ENCODE data around the gene TRPC4. TPM values are rescaled to one million over a fixed set of nuclear protein-coding genes. Genes with fewer than 3 reads are reported as not detected.
A peak's percentile ranks its signal among the peaks of the same experiment; 100 is the strongest.

TRPC4 gene
- total RNA-seq, 1 donor = 37.6 TPM

GRCh38 chr13:37884026-37884425 is 14.5 kb upstream of the TRPC4 start:
- no peak for DNase-seq (ENCODE audit: low read depth)
- H3K4me3 ChIP-seq (ENCODE audit: low read depth, low read length) = no peak overlapping the region
- no peak for TF ChIP-seq CTCF (IDR thresholded peaks at IDR 0.05; ENCODE audit: insufficient read depth, low read depth, low read length)

- no peak for TF ChIP-seq CTCF (IDR thresholded peaks at IDR 0.05; ENCODE audit: insufficient read depth, low read depth, low read length)
- peak; percentile 21 for DNase-seq (ENCODE audit: low read depth)
- H3K4me3 ChIP-seq (ENCODE audit: low read depth, low read length) = no peak overlapping the region
Observed at GRCh38 chr13:37878921-37879320, 9.3 kb upstream of the TRPC4 start.

- TF ChIP-seq CTCF (IDR thresholded peaks at IDR 0.05; ENCODE audit: insufficient read depth, low read depth, low read length) = no peak
- peak; percentile 76 for DNase-seq (ENCODE audit: low read depth)
- no peak overlapping the region for H3K4me3 ChIP-seq (ENCODE audit: low read depth, low read length)
Observed at GRCh38 chr13:37878496-37878895, 8.9 kb upstream of the TRPC4 start.

DNA sequence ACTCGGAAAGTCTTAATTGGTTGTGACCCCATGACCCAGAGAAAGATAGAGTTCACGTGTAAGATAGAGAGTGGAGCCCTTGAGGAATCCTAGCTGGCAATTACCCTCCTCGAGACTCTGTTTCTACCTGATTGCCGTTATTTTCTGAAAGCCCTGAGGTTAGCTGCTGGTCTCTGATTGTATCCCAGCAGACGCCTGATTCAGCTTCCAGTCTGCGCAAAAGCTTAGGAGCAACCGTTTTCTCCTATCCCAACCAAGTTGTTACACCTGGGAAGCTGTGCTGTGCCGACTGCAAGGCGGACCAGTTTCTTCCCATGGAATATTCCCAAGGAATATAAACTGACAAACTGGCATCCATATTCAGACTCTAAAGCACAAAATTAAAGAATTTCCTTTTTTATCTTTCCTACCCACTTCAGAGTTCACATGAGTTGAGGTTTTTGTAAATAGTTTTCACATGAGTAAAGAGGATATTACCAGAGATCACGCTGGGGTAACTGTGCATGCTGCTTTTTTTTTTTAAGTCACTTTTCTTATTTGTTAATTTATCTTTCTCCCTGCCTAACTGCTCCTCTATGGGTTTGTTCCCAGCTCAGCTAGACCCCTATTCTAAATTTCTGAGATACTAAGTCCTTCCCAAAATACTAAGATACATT is 1.5 kb upstream of the TRPC4 start:
- H3K4me3 ChIP-seq (ENCODE audit: low read depth, low read length) = peak overlapping the region; percentile 58
- DNase-seq (ENCODE audit: low read depth) = peak; percentile 76
- TF ChIP-seq CTCF (IDR thresholded peaks at IDR 0.05; ENCODE audit: insufficient read depth, low read depth, low read length) = no peak

DNA sequence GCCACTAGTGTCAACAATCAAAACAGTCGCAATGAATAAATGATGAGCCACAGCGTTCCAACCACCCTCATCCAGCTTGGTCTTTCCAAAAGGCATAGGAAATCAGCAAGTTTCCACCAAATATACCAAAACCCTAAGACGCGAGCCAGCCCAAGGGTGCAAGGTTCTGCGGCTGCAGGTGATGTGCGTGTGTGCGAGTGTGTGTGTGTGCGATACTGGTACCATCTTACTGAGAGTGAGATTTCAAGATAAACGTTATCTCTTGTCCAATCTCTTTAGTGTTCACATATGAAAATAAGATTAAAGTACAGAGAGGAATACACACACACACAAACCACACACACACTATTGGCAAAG is 895 bp upstream of the TRPC4 start:
- no peak for DNase-seq (ENCODE audit: low read depth)
- TF ChIP-seq CTCF (IDR thresholded peaks at IDR 0.05; ENCODE audit: insufficient read depth, low read depth, low read length) = no peak
- peak overlapping the region; percentile 58 for H3K4me3 ChIP-seq (ENCODE audit: low read depth, low read length)

- no peak for TF ChIP-seq CTCF (IDR thresholded peaks at IDR 0.05; ENCODE audit: insufficient read depth, low read depth, low read length)
- peak overlapping the region; percentile 58 for H3K4me3 ChIP-seq (ENCODE audit: low read depth, low read length)
- DNase-seq (ENCODE audit: low read depth) = no peak
Observed at GRCh38 chr13:37869506-37869755, 141 bp downstream of the TRPC4 start.
